IMR-90 (cell line): ENCODE data around the gene DGKD. TPM values are rescaled to one million over a fixed set of nuclear protein-coding genes. Genes with fewer than 3 reads are reported as not detected.

Experiments
- ATAC-seq: fragments of 200-7000 bp; cut with Tn5 transposase; 2 replicates; pipeline ENCODE4 v1.9.1; 2020; ENCODE audit warnings: low read depth, mild to moderate bottlenecking, moderate library complexity
- BruUV-seq: library from RNA; stranded (reverse); fragments of 400-500 nt; replicated peaks from 2 replicates; lab custom pipeline; 2021; lab: Mats Ljungman, UMichigan
- CTCF ChIA-PET: fragments of 300-600 bp; formaldehyde crosslinking; extraction: SDS; loops from one replicate; lab custom pipeline; 2021; ENCODE audit warnings: antibody characterized with exemption; lab: Yijun Ruan, JAX
- POLR2A ChIA-PET: fragments of 300-600 bp; sonication (Branson Sonifier 250); formaldehyde crosslinking; loops from one replicate; lab custom pipeline; 2022; ENCODE audit warnings: antibody characterized with exemption; ENCODE audit not compliant: unreplicated experiment; lab: Charles Lee
- DNase-seq: peaks from one replicate; pipeline ENCODE4 v3.0.0; 2013
- H2AFZ ChIP-seq: replicated peaks from 2 replicates; pipeline ENCODE3; 2013; ENCODE audit warnings: low read length, mild to moderate bottlenecking; ENCODE audit not compliant: poor library complexity
- H2AK5ac ChIP-seq: 2 replicates; pipeline ENCODE4 v1.6.1; 2013; ENCODE audit warnings: low read depth, low read length, inconsistent platforms
- H2AK9ac ChIP-seq: replicated peaks from 2 replicates; pipeline ENCODE3; 2013; ENCODE audit warnings: mild to moderate bottlenecking, low read depth, low read length, moderate library complexity; ENCODE audit not compliant: poor library complexity
- H2BK120ac ChIP-seq: 2 replicates; pipeline ENCODE4 v1.6.1; 2013; ENCODE audit warnings: low read depth, low read length, inconsistent platforms
- H2BK15ac ChIP-seq: 3 replicates; pipeline ENCODE4 v1.6.1; 2013; ENCODE audit warnings: low read depth, low read length, inconsistent platforms
- H2BK20ac ChIP-seq: 2 replicates; pipeline ENCODE4 v1.6.1; 2013; ENCODE audit warnings: low read depth, mild to moderate bottlenecking, inconsistent platforms, low read length, moderate library complexity
- H2BK5ac ChIP-seq: 2 replicates; pipeline ENCODE4 v1.6.1; 2013; ENCODE audit warnings: mild to moderate bottlenecking, low read depth, low read length, inconsistent platforms; ENCODE audit not compliant: poor library complexity, severe bottlenecking
- H3K14ac ChIP-seq: replicated peaks from 2 replicates; pipeline ENCODE4 v1.6.1; 2013; ENCODE audit warnings: low read depth, low read length, inconsistent platforms
- H3K18ac ChIP-seq: 2 replicates; pipeline ENCODE4 v1.6.1; 2013; ENCODE audit warnings: low read depth, low read length, control low read depth
- H3K23ac ChIP-seq: 2 replicates; pipeline ENCODE4 v1.6.1; 2013; ENCODE audit warnings: low read depth, low read length, inconsistent platforms
- H3K27ac ChIP-seq: 2 replicates; pipeline ENCODE4 v1.5.1; 2013; ENCODE audit warnings: mild to moderate bottlenecking, control low read depth, low read length; ENCODE audit not compliant: insufficient read depth
- H3K27me3 ChIP-seq: 2 replicates; pipeline ENCODE4 v1.6.1; 2013; ENCODE audit warnings: low read length; ENCODE audit not compliant: control insufficient read depth, insufficient read depth
- H3K36me3 ChIP-seq: 2 replicates; pipeline ENCODE4 v1.6.1; 2013; ENCODE audit warnings: low read length, mixed read lengths; ENCODE audit not compliant: control insufficient read depth, insufficient read depth
- H3K4ac ChIP-seq: 2 replicates; pipeline ENCODE4 v1.6.1; 2013; ENCODE audit warnings: low read depth, low read length, inconsistent platforms
- H3K4me1 ChIP-seq: 2 replicates; pipeline ENCODE4 v1.6.1; 2013; ENCODE audit warnings: low read length, mixed read lengths; ENCODE audit not compliant: control insufficient read depth, insufficient read depth
- H3K4me2 ChIP-seq: 2 replicates; pipeline ENCODE4 v1.6.1; 2013; ENCODE audit warnings: low read depth, mild to moderate bottlenecking, control low read depth, low read length, moderate library complexity
- H3K4me3 ChIP-seq: 2 replicates; pipeline ENCODE4 v1.5.1; 2013; ENCODE audit warnings: low read depth, mild to moderate bottlenecking, control low read depth, low read length, moderate library complexity; ENCODE audit not compliant: insufficient read depth
- H3K56ac ChIP-seq: 2 replicates; pipeline ENCODE4 v1.6.1; 2013; ENCODE audit warnings: low read length, inconsistent platforms; ENCODE audit not compliant: insufficient read depth; ENCODE audit errors: extremely low read depth
- H3K79me1 ChIP-seq, 2 experiments: 2 replicates each; pipeline ENCODE4 v1.6.1; 2013; ENCODE audit warnings: low read length in 2 of 2, inconsistent platforms in 1 of 2, low read depth in 1 of 2
- H3K9ac ChIP-seq: 2 replicates; pipeline ENCODE4 v1.6.1; 2013; ENCODE audit warnings: low read depth, low read length, control low read depth
- H3K9me1 ChIP-seq: 2 replicates; pipeline ENCODE4 v1.6.1; 2013; ENCODE audit warnings: low read length, inconsistent platforms; ENCODE audit not compliant: insufficient read depth
- H3K9me3 ChIP-seq: 2 replicates; pipeline ENCODE4 v1.6.1; 2013; ENCODE audit warnings: low read length; ENCODE audit not compliant: control insufficient read depth, insufficient read depth
- H4K20me1 ChIP-seq: 2 replicates; pipeline ENCODE4 v1.6.1; 2013; ENCODE audit warnings: low read length, inconsistent platforms; ENCODE audit not compliant: insufficient read depth
- H4K5ac ChIP-seq: 2 replicates; pipeline ENCODE4 v1.6.1; 2013; ENCODE audit warnings: mild to moderate bottlenecking, low read depth, low read length, control low read depth
- H4K8ac ChIP-seq, 2 experiments: 2 replicates each; pipeline ENCODE4 v1.6.1; 2013; ENCODE audit warnings: low read depth in 2 of 2, low read length in 2 of 2, control low read depth in 1 of 2, inconsistent platforms in 1 of 2
- H4K91ac ChIP-seq: 2 replicates; pipeline ENCODE4 v1.6.1; 2013; ENCODE audit warnings: low read depth, low read length, inconsistent platforms; ENCODE audit not compliant: insufficient read depth
- BHLHE40 ChIP-seq: fragments of 150-350 bp; IDR thresholded peaks from 2 replicates; pipeline ENCODE4 v1.6.1; 2016; ENCODE audit warnings: mild to moderate bottlenecking, low read depth, low read length
- CEBPB ChIP-seq: IDR thresholded peaks from 2 replicates; pipeline ENCODE4 v1.6.1; 2012; ENCODE audit warnings: low read depth, low read length, improper control_type of control experiment
- CHD1 ChIP-seq: IDR thresholded peaks from 2 replicates; pipeline ENCODE4 v1.6.1; 2012; ENCODE audit warnings: low read depth, low read length, improper control_type of control experiment
- CTCF ChIP-seq: conservative IDR thresholded peaks from 2 replicates; pipeline ENCODE4 v1.5.1; 2012; ENCODE audit warnings: mild to moderate bottlenecking, low read depth, low read length, improper control_type of control experiment
- ELK1 ChIP-seq: fragments of 150-350 bp; IDR thresholded peaks from 2 replicates; pipeline ENCODE4 v1.6.1; 2016; ENCODE audit warnings: low read depth, mild to moderate bottlenecking, low read length, moderate library complexity, borderline replicate concordance
- FOS ChIP-seq: fragments of 150-350 bp; IDR thresholded peaks from 2 replicates; pipeline ENCODE4 v1.6.1; 2016; ENCODE audit warnings: low read depth, low read length
- MAFK ChIP-seq: IDR thresholded peaks from 2 replicates; pipeline ENCODE4 v1.6.1; 2012; ENCODE audit warnings: low read depth, low read length, improper control_type of control experiment
- MAZ ChIP-seq: IDR thresholded peaks from 2 replicates; pipeline ENCODE4 v1.6.1; 2012; ENCODE audit warnings: low read depth, mild to moderate bottlenecking, low read length, improper control_type of control experiment, moderate library complexity, borderline replicate concordance
- MXI1 ChIP-seq: IDR thresholded peaks from 2 replicates; pipeline ENCODE4 v1.6.1; 2012; ENCODE audit warnings: low read depth, mild to moderate bottlenecking, low read length, moderate library complexity, borderline replicate concordance
- NFE2L2 ChIP-seq: fragments of 150-350 bp; IDR thresholded peaks from 2 replicates; pipeline ENCODE4 v1.6.1; 2016; ENCODE audit warnings: low read depth, mild to moderate bottlenecking, low read length
- POLR2A ChIP-seq: IDR thresholded peaks from 2 replicates; pipeline ENCODE4 v1.6.1; 2012; ENCODE audit warnings: mild to moderate bottlenecking, low read depth, low read length
- RAD21 ChIP-seq: IDR thresholded peaks from 2 replicates; pipeline ENCODE4 v1.6.1; 2012; ENCODE audit warnings: low read length, improper control_type of control experiment
- RCOR1 ChIP-seq: IDR thresholded peaks from 2 replicates; pipeline ENCODE4 v1.6.1; 2012; ENCODE audit warnings: mild to moderate bottlenecking, low read length, improper control_type of control experiment; ENCODE audit not compliant: insufficient replicate concordance
- RFX5 ChIP-seq: IDR thresholded peaks from 2 replicates; pipeline ENCODE4 v1.8.0; 2012; ENCODE audit warnings: low read depth, mild to moderate bottlenecking, low read length, moderate library complexity
- SMC3 ChIP-seq: fragments of 150-350 bp; IDR thresholded peaks from 2 replicates; pipeline ENCODE4 v1.6.1; 2016; ENCODE audit warnings: low read depth, mild to moderate bottlenecking, antibody characterized with exemption, low read length, moderate library complexity
- USF2 ChIP-seq: fragments of 150-350 bp; IDR thresholded peaks from 2 replicates; pipeline ENCODE4 v1.6.1; 2017; ENCODE audit warnings: mild to moderate bottlenecking, antibody characterized with exemption, low read length, low read depth
- WGBS, 2 experiments: methylation state at CpG; one replicate each; pipeline versions ENCODE4 v1.1.5 to v1.1.7; 2013; ENCODE audit warnings: missing lambda C conversion rate in 2 of 2; ENCODE audit not compliant: insufficient read length in 1 of 2; ENCODE audit errors: extremely low coverage in 2 of 2; 5-methylcytosine and 5-hydroxymethylcytosine counted together
- dilution Hi-C: fragments of 300-500 bp; cut with HindIII; formaldehyde crosslinking; loops from one replicate; pipeline ENCODE4 v1.14.3; 2018; ENCODE audit warnings: low sequenced_read_pairs; ENCODE audit not compliant: unreplicated experiment
- in situ Hi-C: fragments of 300-500 bp; cut with MboI; formaldehyde crosslinking; loops from 3 replicates; pipeline ENCODE4 v1.14.3; 2019; ENCODE audit warnings: low sequenced_read_pairs, inconsistent platforms, mixed read lengths
- intact Hi-C: fragments of 100-400 bp; cut with micrococcal nuclease; formaldehyde crosslinking; loops from 2 replicates; pipeline ENCODE4 v1.10.0; 2022
- polyA plus RNA-seq, 3 experiments: library from polyadenylated mRNA; depleted of rRNA; stranded (reverse); fragments of >200 nt; gene quantifications; 2 replicates each; pipeline ENCODE4 v1.2.3, GENCODE V29; 2012; ENCODE audit warnings: low replicate concordance in 1 of 3
- total RNA-seq: library from RNA; depleted of rRNA; stranded (reverse); fragments of >200 nt; gene quantifications from 2 replicates; pipeline ENCODE4 v1.2.3, GENCODE V29; 2012

The DGKD gene
- total and polyA plus RNA-seq, 2 of the 4 experiments (the other 2 are of a cell fraction) = 6.5 to 10.1 TPM

- H3K27me3 ChIP-seq = no peaks in the 10 kb centered on the region
- H3K27ac ChIP-seq = no peak overlapping the region
- no peak overlapping the region for H2BK20ac ChIP-seq
- no peak overlapping the region for H3K4me2 ChIP-seq
- no peak overlapping the region for H3K56ac ChIP-seq
- no peak overlapping the region for H2BK5ac ChIP-seq
- DNase-seq = no peak
- no peak overlapping the region for H4K5ac ChIP-seq
- peaks cover 13% of the 10 kb centered on the region; the same call in 1 of the 2 replicates for H3K36me3 ChIP-seq
- no peak for ATAC-seq
- H3K9ac ChIP-seq = no peak overlapping the region
- POLR2A ChIA-PET = interaction anchor here (0.6 kb wide), 1 partner anchor 60 kb away, joined by 4 read pairs; no protein-coding TSS in a partner anchor
- no peak overlapping the region for H3K14ac ChIP-seq
- H4K20me1 ChIP-seq = no peaks in the 10 kb centered on the region
- BruUV-seq = no TSS peak
- H3K4me3 ChIP-seq = no peak overlapping the region
- in situ Hi-C loops (no loop called here), intact Hi-C loops (no loop called here), dilution Hi-C loops (no loop called here)
- H3K9me3 ChIP-seq = peaks cover 2% of the 10 kb centered on the region; the same call in 1 of the 2 replicates
- TF ChIP-seq FOS (no peak), RAD21 (no peak), USF2 (no peak), BHLHE40 (no peak), CTCF (no peak), NFE2L2 (no peak), MAZ (no peak), ELK1 (no peak), SMC3 (no peak), CHD1 (no peak), CEBPB (no peak), RCOR1 (no peak), MAFK (no peak), MXI1 (no peak), RFX5 (no peak), POLR2A (no peak)
- no CpG with 5 or more reads among the region's 2 CpGs for WGBS, 2 experiments
- no peak overlapping the region for H3K18ac ChIP-seq
- no peak overlapping the region for H4K8ac ChIP-seq
- CTCF ChIA-PET = no interaction called here
- H2AK9ac ChIP-seq = no peak overlapping the region
- H2AFZ ChIP-seq = no peak overlapping the region
- no peak overlapping the region for H3K4ac ChIP-seq
- no peak overlapping the region for H3K23ac ChIP-seq
- H2BK15ac ChIP-seq = no peak overlapping the region
- no peaks in the 10 kb centered on the region; the same call in 1 of the 2 replicates for H3K9me1 ChIP-seq
- no peak overlapping the region for H4K91ac ChIP-seq
- peaks cover 0 to 4% of the 10 kb centered on the region in 2 experiments; a peak in 1 of 4 replicates for H3K79me1 ChIP-seq
- no peak overlapping the region for H2BK120ac ChIP-seq
- H2AK5ac ChIP-seq = no peak overlapping the region
- peaks cover 2% of the 10 kb centered on the region; the same call in 1 of the 2 replicates for H3K4me1 ChIP-seq
Measured at GRCh38 chr2:233498126-233498525, 143.8 kb downstream of the DGKD start.
